ENCODE results near the gene HOXA4. TPM values are rescaled to one million over a fixed set of nuclear protein-coding genes. Genes with fewer than 3 reads are reported as not detected.
A peak's percentile ranks its signal among the peaks of the same experiment; 100 is the strongest.

Gene HOXA4
- total RNA-seq, 1 experiment from 2014 or later, result 4.8 TPM

- Mint-ChIP-seq H3K4me3 (ENCODE audit: unreplicated experiment) (no peak overlapping the region), H3K36me3 (ENCODE audit: insufficient read depth, unreplicated experiment) (no peaks in the 10 kb centered on the region), H3K4me1 (ENCODE audit: low read depth, unreplicated experiment) (peaks cover 19% of the 10 kb centered on the region), H3K27me3 (ENCODE audit: insufficient read depth, unreplicated experiment) (no peaks in the 10 kb centered on the region), H3K9me3 (ENCODE audit: unreplicated experiment) (no peaks in the 10 kb centered on the region), H3K27ac (ENCODE audit: unreplicated experiment) (no peak overlapping the region)
- no TSS peak for BruUV-seq (replicated peaks)
- DNase-seq, result no peak
- TF ChIP-seq CTCF (IDR thresholded peaks at IDR 0.05; ENCODE audit: insufficient read depth in 1 of 2, low read depth in 1 of 2, low read length in 1 of 2, severe bottlenecking in 1 of 2, unreplicated experiment in 1 of 2), result no peak
- ChIA-PET CTCF (interaction anchor here (0.7 kb wide), 1 partner anchor 47 kb away, joined by 3 read pairs; no protein-coding TSS in a partner anchor), POLR2A (no interaction called here)
- Histone ChIP-seq H3K27me3 (replicated peaks; ENCODE audit: control insufficient read depth, insufficient read depth, low read length) (no peaks in the 10 kb centered on the region), H3K4me1 (peaks cover 28% of the 10 kb centered on the region), H3K36me3 (ENCODE audit: control insufficient read depth, insufficient read depth, low read length) (no peaks in the 10 kb centered on the region), H3K9me3 (no peaks in the 10 kb centered on the region), H3K4me3 (ENCODE audit: low read depth, low read length) (no peak overlapping the region)
- intact Hi-C loops (cut with micrococcal nuclease; ENCODE audit: unreplicated experiment), result no loop called here
These were observed 3.8 kb upstream of the HOXA4 start for GRCh38 chr7:27134392-27134791.

- Mint-ChIP-seq H3K9me3 (ENCODE audit: unreplicated experiment) (no peaks in the 10 kb centered on the region), H3K4me3 (ENCODE audit: unreplicated experiment) (no peak overlapping the region), H3K36me3 (ENCODE audit: insufficient read depth, unreplicated experiment) (no peaks in the 10 kb centered on the region), H3K27me3 (ENCODE audit: insufficient read depth, unreplicated experiment) (no peaks in the 10 kb centered on the region), H3K27ac (ENCODE audit: unreplicated experiment) (no peak overlapping the region), H3K4me1 (ENCODE audit: low read depth, unreplicated experiment) (peaks cover 27% of the 10 kb centered on the region)
- no peaks in the 10 kb centered on the region for H3K27me3 ChIP-seq (replicated peaks; ENCODE audit: control insufficient read depth, insufficient read depth, low read length)
- CTCF ChIA-PET, result interaction anchor here (0.7 to 0.8 kb wide), 2 partner anchors 27 to 48 kb away, joined by 3 read pairs; no protein-coding TSS in a partner anchor
- peaks cover 29% of the 10 kb centered on the region for H3K4me1 ChIP-seq
- no TSS peak for BruUV-seq (replicated peaks)
- H3K36me3 ChIP-seq (ENCODE audit: control insufficient read depth, insufficient read depth, low read length), result no peaks in the 10 kb centered on the region
- POLR2A ChIA-PET, result no interaction called here
- DNase-seq, result peak in 1 of 2 experiments; percentile 22
- no peak overlapping the region for H3K4me3 ChIP-seq (ENCODE audit: low read depth, low read length)
- H3K9me3 ChIP-seq, result no peaks in the 10 kb centered on the region
- TF ChIP-seq CTCF (IDR thresholded peaks at IDR 0.05; ENCODE audit: insufficient read depth in 1 of 2, low read depth in 1 of 2, low read length in 1 of 2, severe bottlenecking in 1 of 2, unreplicated experiment in 1 of 2), result no peak
- intact Hi-C loops (cut with micrococcal nuclease; ENCODE audit: unreplicated experiment), result no loop called here
These were observed 3.1 kb upstream of the HOXA4 start for GRCh38 chr7:27133409-27134231.

GRCh38 chr7:27132978-27133377 is 2.4 kb upstream of the HOXA4 start:
- BruUV-seq (replicated peaks), result no TSS peak

More at GRCh38 chr7:27132978-27133377, 2.4 kb upstream of the HOXA4 start:
- no peak for TF ChIP-seq CTCF (IDR thresholded peaks at IDR 0.05; ENCODE audit: insufficient read depth in 1 of 2, low read depth in 1 of 2, low read length in 1 of 2, severe bottlenecking in 1 of 2, unreplicated experiment in 1 of 2)
- Histone ChIP-seq H3K4me3 (ENCODE audit: low read depth, low read length) (no peak overlapping the region), H3K27me3 (replicated peaks; ENCODE audit: control insufficient read depth, insufficient read depth, low read length) (no peaks in the 10 kb centered on the region), H3K36me3 (ENCODE audit: control insufficient read depth, insufficient read depth, low read length) (no peaks in the 10 kb centered on the region), H3K4me1 (peaks cover 29% of the 10 kb centered on the region), H3K9me3 (no peaks in the 10 kb centered on the region)
- Mint-ChIP-seq H3K4me1 (ENCODE audit: low read depth, unreplicated experiment) (peaks cover 27% of the 10 kb centered on the region), H3K9me3 (ENCODE audit: unreplicated experiment) (no peaks in the 10 kb centered on the region), H3K27ac (ENCODE audit: unreplicated experiment) (no peak overlapping the region), H3K36me3 (ENCODE audit: insufficient read depth, unreplicated experiment) (no peaks in the 10 kb centered on the region), H3K4me3 (ENCODE audit: unreplicated experiment) (no peak overlapping the region), H3K27me3 (ENCODE audit: insufficient read depth, unreplicated experiment) (no peaks in the 10 kb centered on the region)
- intact Hi-C loops (cut with micrococcal nuclease; ENCODE audit: unreplicated experiment), result no loop called here
- POLR2A ChIA-PET, result no interaction called here
- DNase-seq, result no peak
- CTCF ChIA-PET, result interaction anchor here (0.8 kb wide), 1 partner anchor 28 kb away, joined by 3 read pairs; no protein-coding TSS in a partner anchor

All from Caco-2 (cell line).